ENCODE results near the gene ARID4A. TPM values are rescaled to one million over a fixed set of nuclear protein-coding genes. Genes with fewer than 3 reads are reported as not detected.

ARID4A gene
- total and polyA plus RNA-seq, 10 of the 15 experiments (the other 5 are each of a cell fraction or from before 2014, with no cell fraction given): 5.2 to 18.9 (median 12.5) TPM

DNA sequence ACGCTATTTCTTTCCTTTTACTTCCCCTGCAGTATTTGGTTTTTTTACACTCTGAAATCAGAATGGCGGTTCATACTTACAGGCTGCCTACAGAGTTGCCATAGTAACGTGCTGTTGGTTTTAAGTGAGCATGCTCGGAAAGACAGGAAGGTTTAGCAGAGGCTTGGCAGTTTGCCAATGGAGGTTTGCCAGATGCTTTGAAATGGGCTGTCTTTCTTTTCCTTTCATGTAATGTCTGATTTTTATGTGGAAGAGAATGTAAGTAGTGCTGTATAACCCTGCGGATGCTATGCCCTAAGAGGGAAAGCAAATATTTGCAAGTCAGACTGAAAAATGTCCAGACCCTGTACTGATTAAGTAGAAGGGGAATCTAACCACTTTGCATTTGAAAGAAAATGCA lies 32.8 kb downstream of the ARID4A start (continued):
- TF ChIP-seq, protein P1, sequence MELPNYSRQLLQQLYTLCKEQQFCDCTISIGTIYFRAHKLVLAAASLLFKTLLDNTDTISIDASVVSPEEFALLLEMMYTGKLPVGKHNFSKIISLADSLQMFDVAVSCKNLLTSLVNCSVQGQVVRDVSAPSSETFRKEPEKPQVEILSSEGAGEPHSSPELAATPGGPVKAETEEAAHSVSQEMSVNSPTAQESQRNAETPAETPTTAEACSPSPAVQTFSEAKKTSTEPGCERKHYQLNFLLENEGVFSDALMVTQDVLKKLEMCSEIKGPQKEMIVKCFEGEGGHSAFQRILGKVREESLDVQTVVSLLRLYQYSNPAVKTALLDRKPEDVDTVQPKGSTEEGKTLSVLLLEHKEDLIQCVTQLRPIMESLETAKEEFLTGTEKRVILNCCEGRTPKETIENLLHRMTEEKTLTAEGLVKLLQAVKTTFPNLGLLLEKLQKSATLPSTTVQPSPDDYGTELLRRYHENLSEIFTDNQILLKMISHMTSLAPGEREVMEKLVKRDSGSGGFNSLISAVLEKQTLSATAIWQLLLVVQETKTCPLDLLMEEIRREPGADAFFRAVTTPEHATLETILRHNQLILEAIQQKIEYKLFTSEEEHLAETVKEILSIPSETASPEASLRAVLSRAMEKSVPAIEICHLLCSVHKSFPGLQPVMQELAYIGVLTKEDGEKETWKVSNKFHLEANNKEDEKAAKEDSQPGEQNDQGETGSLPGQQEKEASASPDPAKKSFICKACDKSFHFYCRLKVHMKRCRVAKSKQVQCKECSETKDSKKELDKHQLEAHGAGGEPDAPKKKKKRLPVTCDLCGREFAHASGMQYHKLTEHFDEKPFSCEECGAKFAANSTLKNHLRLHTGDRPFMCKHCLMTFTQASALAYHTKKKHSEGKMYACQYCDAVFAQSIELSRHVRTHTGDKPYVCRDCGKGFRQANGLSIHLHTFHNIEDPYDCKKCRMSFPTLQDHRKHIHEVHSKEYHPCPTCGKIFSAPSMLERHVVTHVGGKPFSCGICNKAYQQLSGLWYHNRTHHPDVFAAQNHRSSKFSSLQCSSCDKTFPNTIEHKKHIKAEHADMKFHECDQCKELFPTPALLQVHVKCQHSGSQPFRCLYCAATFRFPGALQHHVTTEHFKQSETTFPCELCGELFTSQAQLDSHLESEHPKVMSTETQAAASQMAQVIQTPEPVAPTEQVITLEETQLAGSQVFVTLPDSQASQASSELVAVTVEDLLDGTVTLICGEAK (IDR thresholded peaks at IDR 0.05; ENCODE audit: borderline replicate concordance): no peak; the same call in 1 of the 2 replicates
- TF ChIP-seq TCF3 (IDR thresholded peaks at IDR 0.05; ENCODE audit: borderline replicate concordance, insufficient read depth, low read depth, low read length) (no peak), CBFB (IDR thresholded peaks at IDR 0.05; ENCODE audit: low read depth) (no peak), PML (IDR thresholded peaks at IDR 0.05; ENCODE audit: low read length) (no peak), FOS (IDR thresholded peaks at IDR 0.05; ENCODE audit: borderline replicate concordance, extremely low read depth, insufficient read length) (no peak), SUPT20H (IDR thresholded peaks at IDR 0.05; ENCODE audit: borderline replicate concordance, control insufficient read depth, low read depth, low read length) (no peak), PAX5 (IDR thresholded peaks at IDR 0.05; ENCODE audit: borderline replicate concordance, low read depth, low read length) (no peak), ZNF622 (IDR thresholded peaks at IDR 0.05) (no peak), NRF1 (conservative IDR thresholded peaks at IDR 0.05; ENCODE audit: low read depth, low read length) (no peak), RUNX3 (IDR thresholded peaks at IDR 0.05; ENCODE audit: low read length) (0 out of 2 replicates have a peak, but pooled peaks have one; percentile 22), MTA2 (IDR thresholded peaks at IDR 0.05; ENCODE audit: low read depth) (no peak), ZNF274 (IDR thresholded peaks at IDR 0.05; ENCODE audit: insufficient read depth, insufficient read length) (no peak), YY1 (IDR thresholded peaks at IDR 0.05; ENCODE audit: low read depth, low read length) (peak; percentile 78), ZNF207 (IDR thresholded peaks at IDR 0.05; ENCODE audit: borderline replicate concordance) (no peak)
- TF ChIP-seq, protein P2, sequence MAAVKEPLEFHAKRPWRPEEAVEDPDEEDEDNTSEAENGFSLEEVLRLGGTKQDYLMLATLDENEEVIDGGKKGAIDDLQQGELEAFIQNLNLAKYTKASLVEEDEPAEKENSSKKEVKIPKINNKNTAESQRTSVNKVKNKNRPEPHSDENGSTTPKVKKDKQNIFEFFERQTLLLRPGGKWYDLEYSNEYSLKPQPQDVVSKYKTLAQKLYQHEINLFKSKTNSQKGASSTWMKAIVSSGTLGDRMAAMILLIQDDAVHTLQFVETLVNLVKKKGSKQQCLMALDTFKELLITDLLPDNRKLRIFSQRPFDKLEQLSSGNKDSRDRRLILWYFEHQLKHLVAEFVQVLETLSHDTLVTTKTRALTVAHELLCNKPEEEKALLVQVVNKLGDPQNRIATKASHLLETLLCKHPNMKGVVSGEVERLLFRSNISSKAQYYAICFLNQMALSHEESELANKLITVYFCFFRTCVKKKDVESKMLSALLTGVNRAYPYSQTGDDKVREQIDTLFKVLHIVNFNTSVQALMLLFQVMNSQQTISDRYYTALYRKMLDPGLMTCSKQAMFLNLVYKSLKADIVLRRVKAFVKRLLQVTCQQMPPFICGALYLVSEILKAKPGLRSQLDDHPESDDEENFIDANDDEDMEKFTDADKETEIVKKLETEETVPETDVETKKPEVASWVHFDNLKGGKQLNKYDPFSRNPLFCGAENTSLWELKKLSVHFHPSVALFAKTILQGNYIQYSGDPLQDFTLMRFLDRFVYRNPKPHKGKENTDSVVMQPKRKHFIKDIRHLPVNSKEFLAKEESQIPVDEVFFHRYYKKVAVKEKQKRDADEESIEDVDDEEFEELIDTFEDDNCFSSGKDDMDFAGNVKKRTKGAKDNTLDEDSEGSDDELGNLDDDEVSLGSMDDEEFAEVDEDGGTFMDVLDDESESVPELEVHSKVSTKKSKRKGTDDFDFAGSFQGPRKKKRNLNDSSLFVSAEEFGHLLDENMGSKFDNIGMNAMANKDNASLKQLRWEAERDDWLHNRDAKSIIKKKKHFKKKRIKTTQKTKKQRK (IDR thresholded peaks at IDR 0.05; ENCODE audit: low read depth, low read length): no peak
- TF ChIP-seq, protein P3, sequence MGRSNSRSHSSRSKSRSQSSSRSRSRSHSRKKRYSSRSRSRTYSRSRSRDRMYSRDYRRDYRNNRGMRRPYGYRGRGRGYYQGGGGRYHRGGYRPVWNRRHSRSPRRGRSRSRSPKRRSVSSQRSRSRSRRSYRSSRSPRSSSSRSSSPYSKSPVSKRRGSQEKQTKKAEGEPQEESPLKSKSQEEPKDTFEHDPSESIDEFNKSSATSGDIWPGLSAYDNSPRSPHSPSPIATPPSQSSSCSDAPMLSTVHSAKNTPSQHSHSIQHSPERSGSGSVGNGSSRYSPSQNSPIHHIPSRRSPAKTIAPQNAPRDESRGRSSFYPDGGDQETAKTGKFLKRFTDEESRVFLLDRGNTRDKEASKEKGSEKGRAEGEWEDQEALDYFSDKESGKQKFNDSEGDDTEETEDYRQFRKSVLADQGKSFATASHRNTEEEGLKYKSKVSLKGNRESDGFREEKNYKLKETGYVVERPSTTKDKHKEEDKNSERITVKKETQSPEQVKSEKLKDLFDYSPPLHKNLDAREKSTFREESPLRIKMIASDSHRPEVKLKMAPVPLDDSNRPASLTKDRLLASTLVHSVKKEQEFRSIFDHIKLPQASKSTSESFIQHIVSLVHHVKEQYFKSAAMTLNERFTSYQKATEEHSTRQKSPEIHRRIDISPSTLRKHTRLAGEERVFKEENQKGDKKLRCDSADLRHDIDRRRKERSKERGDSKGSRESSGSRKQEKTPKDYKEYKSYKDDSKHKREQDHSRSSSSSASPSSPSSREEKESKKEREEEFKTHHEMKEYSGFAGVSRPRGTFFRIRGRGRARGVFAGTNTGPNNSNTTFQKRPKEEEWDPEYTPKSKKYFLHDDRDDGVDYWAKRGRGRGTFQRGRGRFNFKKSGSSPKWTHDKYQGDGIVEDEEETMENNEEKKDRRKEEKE (IDR thresholded peaks at IDR 0.05): no peak
- TF ChIP-seq, protein P4, sequence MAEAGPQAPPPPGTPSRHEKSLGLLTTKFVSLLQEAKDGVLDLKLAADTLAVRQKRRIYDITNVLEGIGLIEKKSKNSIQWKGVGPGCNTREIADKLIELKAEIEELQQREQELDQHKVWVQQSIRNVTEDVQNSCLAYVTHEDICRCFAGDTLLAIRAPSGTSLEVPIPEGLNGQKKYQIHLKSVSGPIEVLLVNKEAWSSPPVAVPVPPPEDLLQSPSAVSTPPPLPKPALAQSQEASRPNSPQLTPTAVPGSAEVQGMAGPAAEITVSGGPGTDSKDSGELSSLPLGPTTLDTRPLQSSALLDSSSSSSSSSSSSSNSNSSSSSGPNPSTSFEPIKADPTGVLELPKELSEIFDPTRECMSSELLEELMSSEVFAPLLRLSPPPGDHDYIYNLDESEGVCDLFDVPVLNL (IDR thresholded peaks at IDR 0.05; ENCODE audit: low read depth, low read length): no peak
